HepG2 (cell line): ENCODE data around the gene CRYZ. TPM values are rescaled to one million over a fixed set of nuclear protein-coding genes. Genes with fewer than 3 reads are reported as not detected.

Experiments
- ATF2 ChIP-seq: sonication (generic); formaldehyde crosslinking; IDR thresholded peaks from 2 replicates; pipeline ENCODE4 v1.4.0; 2020; ENCODE audit warnings: missing genetic modification reagents
- CEBPG ChIP-seq: IDR thresholded peaks from 2 replicates; pipeline ENCODE4 v1.6.1; 2016
- CHCHD3 ChIP-seq: sonication (generic); formaldehyde crosslinking; IDR thresholded peaks from 2 replicates; pipeline ENCODE4 v1.8.0; 2022; ENCODE audit warnings: mild to moderate bottlenecking, missing genetic modification reagents, moderate library complexity
- CHD4 ChIP-seq: fragments of 200-600 bp; sonication (generic); IDR thresholded peaks from 2 replicates; pipeline ENCODE4 v1.7.0; 2017; ENCODE audit warnings: mild to moderate bottlenecking, low read length, borderline replicate concordance
- CSRNP1 ChIP-seq: sonication (generic); formaldehyde crosslinking; IDR thresholded peaks from 2 replicates; pipeline ENCODE4 v1.8.1; 2023; ENCODE audit warnings: mild to moderate bottlenecking, missing genetic modification reagents
- ISL2 ChIP-seq: sonication (generic); formaldehyde crosslinking; IDR thresholded peaks from 2 replicates; pipeline ENCODE4 v1.5.0; 2020; ENCODE audit warnings: missing genetic modification reagents
- MAFK ChIP-seq, 2 experiments: IDR thresholded peaks in 1 of 2; conservative IDR thresholded peaks in 1 of 2; 2 replicates each; pipeline ENCODE4 v1.6.1; 2011; ENCODE audit warnings: improper control_type of control experiment in 2 of 2, low read length in 2 of 2
- NFIB ChIP-seq: sonication (generic); formaldehyde crosslinking; IDR thresholded peaks from 2 replicates; pipeline ENCODE4 v1.9.0; 2021; ENCODE audit warnings: missing genetic modification reagents, mild to moderate bottlenecking, borderline replicate concordance
- THRA ChIP-seq: sonication (generic); formaldehyde crosslinking; IDR thresholded peaks from 2 replicates; pipeline ENCODE4 v1.4.0; 2020; ENCODE audit warnings: missing genetic modification reagents, borderline replicate concordance
- TIGD3 ChIP-seq: sonication (generic); formaldehyde crosslinking; IDR thresholded peaks from 2 replicates; pipeline ENCODE4 v1.5.1; 2020; ENCODE audit warnings: mild to moderate bottlenecking, missing genetic modification reagents, borderline replicate concordance
- ZBTB1 ChIP-seq: sonication (generic); formaldehyde crosslinking; IDR thresholded peaks from 2 replicates; pipeline ENCODE4 v1.4.0; 2020; ENCODE audit warnings: missing genetic modification reagents, borderline replicate concordance
- ZFP1 ChIP-seq: IDR thresholded peaks from 2 replicates; pipeline ENCODE4 v1.6.1; 2016
- ZNF136 ChIP-seq: sonication (generic); formaldehyde crosslinking; IDR thresholded peaks from 2 replicates; pipeline ENCODE4 v1.8.1; 2022; ENCODE audit warnings: low read depth, mild to moderate bottlenecking, moderate library complexity, missing genetic modification reagents
- ZNF3 ChIP-seq: IDR thresholded peaks from 2 replicates; pipeline ENCODE4 v1.7.0; 2017; ENCODE audit warnings: inconsistent platforms
- ZNF577 ChIP-seq: sonication (generic); formaldehyde crosslinking; IDR thresholded peaks from 2 replicates; pipeline ENCODE4 v1.4.0; 2020; ENCODE audit warnings: mild to moderate bottlenecking, low read depth, missing genetic modification reagents, borderline replicate concordance
- ZNF687 ChIP-seq: sonication (generic); formaldehyde crosslinking; IDR thresholded peaks from 2 replicates; pipeline ENCODE4 v1.5.1; 2020; ENCODE audit warnings: mild to moderate bottlenecking, missing genetic modification reagents, moderate library complexity
- polyA plus RNA-seq, 8 experiments: library from polyadenylated mRNA; depleted of rRNA in 3 of 8; stranded (reverse) in 7 of 8; unstranded in 1 of 8; fragments of >200 nt; fragmentation: Illumina TruSeq in 4 of 8; extraction: Trizol in 4 of 8; gene quantifications; 2 replicates each; pipeline versions ENCODE4 v1.2.1 to v1.2.3, GENCODE V29; 2011 to 2016; ENCODE audit warnings: low read depth in 4 of 8, missing spikeins in 1 of 8, mixed read lengths in 1 of 8; ENCODE audit not compliant: insufficient read depth in 1 of 8
- total RNA-seq, 5 experiments: library from RNA; depleted of rRNA; stranded (reverse); fragments of >200 nt; fragmentation: Illumina TruSeq; extraction: Trizol; gene quantifications; 2 replicates each; pipeline ENCODE4 v1.2.3, GENCODE V29; 2016; ENCODE audit warnings: low read depth in 1 of 5

CRYZ gene
- total and polyA plus RNA-seq, 2 of the 13 experiments (the other 11 are each of a cell fraction or from before 2014, with no cell fraction given), result 115 to 211 TPM

- TF ChIP-seq NFIB, result no peak
- TF ChIP-seq THRA (CRISPR knock-in tag), result no peak
- TF ChIP-seq CEBPG (CRISPR knock-in tag), result peak; percentile 63
- no peak for TF ChIP-seq ZNF687 (CRISPR knock-in tag)
- no peak for TF ChIP-seq ZNF136
- no peak for TF ChIP-seq ISL2 (CRISPR knock-in tag)
- TF ChIP-seq ATF2 (CRISPR knock-in tag), result no peak
- TF ChIP-seq ZNF577 (CRISPR knock-in tag), result no peak
- TF ChIP-seq ZFP1 (CRISPR knock-in tag), result no peak
- TF ChIP-seq CHCHD3 (CRISPR knock-in tag), result no peak
- TF ChIP-seq CSRNP1 (CRISPR knock-in tag), result no peak
- no peak for TF ChIP-seq ZBTB1 (CRISPR knock-in tag)
- TF ChIP-seq MAFK (conservative IDR thresholded peaks at IDR 0.05 in 1 of 2, IDR thresholded peaks at IDR 0.05 in 1 of 2; ENCODE audit: low read length in 2 of 2), result no peak
- TF ChIP-seq CHD4, result no peak
- TF ChIP-seq ZNF3, result no peak
- TF ChIP-seq TIGD3 (CRISPR knock-in tag), result no peak
These were observed 43.1 kb downstream of the CRYZ start (continued) for GRCh38 chr1:74689621-74690363.
